OCI-LY1 (cell line): Measurements from ENCODE around the gene RREB1.

Experiments
- EZH2 ChIP-seq: fragments of 200-600 bp; sonication (generic), shearing (Covaris generic); IDR thresholded peaks from 2 replicates; pipeline ENCODE4 v1.8.0; 2017; ENCODE audit warnings: borderline replicate concordance, mixed run types, mild to moderate bottlenecking, antibody characterized with exemption, low read length, moderate library complexity, mixed read lengths
- TF ChIP-seq, protein P1 (sequence below): fragments of 200-600 bp; sonication (generic), shearing (Covaris generic); IDR thresholded peaks from 2 replicates; pipeline ENCODE4 v1.5.1; 2017; ENCODE audit warnings: mild to moderate bottlenecking, antibody characterized with exemption, low read length, moderate library complexity, mixed read lengths

DNA sequence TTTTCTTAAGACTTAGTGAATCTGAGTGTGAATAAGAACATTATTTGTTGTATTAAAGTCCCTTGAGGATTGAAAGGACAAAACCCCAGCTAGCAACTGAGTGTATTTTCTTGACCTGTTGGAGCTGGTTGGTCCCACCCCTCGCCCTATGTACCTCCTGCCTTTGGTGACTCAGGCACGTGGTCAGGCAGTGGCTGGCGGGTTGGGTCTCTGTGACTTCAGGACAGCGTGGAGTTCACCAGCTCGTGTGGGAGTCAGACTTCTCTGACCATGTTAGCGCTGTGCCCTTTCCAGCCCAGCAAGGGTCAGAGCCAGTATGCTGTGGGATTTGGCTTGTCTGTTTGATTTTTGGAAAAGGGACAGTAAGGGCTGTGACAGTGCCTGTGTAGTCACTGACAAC is 111.5 kb downstream of the RREB1 start:
- no peak for TF ChIP-seq EZH2
- TF ChIP-seq, protein P1, sequence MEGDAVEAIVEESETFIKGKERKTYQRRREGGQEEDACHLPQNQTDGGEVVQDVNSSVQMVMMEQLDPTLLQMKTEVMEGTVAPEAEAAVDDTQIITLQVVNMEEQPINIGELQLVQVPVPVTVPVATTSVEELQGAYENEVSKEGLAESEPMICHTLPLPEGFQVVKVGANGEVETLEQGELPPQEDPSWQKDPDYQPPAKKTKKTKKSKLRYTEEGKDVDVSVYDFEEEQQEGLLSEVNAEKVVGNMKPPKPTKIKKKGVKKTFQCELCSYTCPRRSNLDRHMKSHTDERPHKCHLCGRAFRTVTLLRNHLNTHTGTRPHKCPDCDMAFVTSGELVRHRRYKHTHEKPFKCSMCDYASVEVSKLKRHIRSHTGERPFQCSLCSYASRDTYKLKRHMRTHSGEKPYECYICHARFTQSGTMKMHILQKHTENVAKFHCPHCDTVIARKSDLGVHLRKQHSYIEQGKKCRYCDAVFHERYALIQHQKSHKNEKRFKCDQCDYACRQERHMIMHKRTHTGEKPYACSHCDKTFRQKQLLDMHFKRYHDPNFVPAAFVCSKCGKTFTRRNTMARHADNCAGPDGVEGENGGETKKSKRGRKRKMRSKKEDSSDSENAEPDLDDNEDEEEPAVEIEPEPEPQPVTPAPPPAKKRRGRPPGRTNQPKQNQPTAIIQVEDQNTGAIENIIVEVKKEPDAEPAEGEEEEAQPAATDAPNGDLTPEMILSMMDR, result no peak
